H1 (cell line): ENCODE results near the gene DDX23. TPM values are rescaled to one million over a fixed set of nuclear protein-coding genes. Genes with fewer than 3 reads are reported as not detected.

Experiments used
- CTCF ChIA-PET: fragments of 300-600 bp; sonication (Branson Sonifier 250); formaldehyde crosslinking; loops from one replicate; lab custom pipeline; 2021; ENCODE audit not compliant: partially characterized antibody; lab: Charles Lee
- POLR2A ChIA-PET: fragments of 300-600 bp; sonication (Branson Sonifier 250); formaldehyde crosslinking; loops from one replicate; lab custom pipeline; 2021; ENCODE audit warnings: inconsistent platforms; ENCODE audit not compliant: partially characterized antibody; lab: Charles Lee
- DNase-seq, 2 experiments: peaks; one replicate each; pipeline versions ENCODE4 v3.0.0 to v3.0.0-alpha.2; 2010 to 2022; ENCODE audit warnings: low spot score in 2 of 2, low read depth in 1 of 2, mixed read lengths in 1 of 2
- FAIRE-seq: peaks from 2 replicates; lab custom pipeline; 2011; peaks lifted over from hg19 to GRCh38; lab: Jason Lieb, UNC
- H2AFZ ChIP-seq: 2 replicates; pipeline ENCODE4 v1.8.1; 2012; ENCODE audit warnings: low read length, inconsistent platforms
- H2AK5ac ChIP-seq: 2 replicates; pipeline ENCODE4 v1.6.1; 2013; ENCODE audit warnings: low read depth, low read length
- H2BK120ac ChIP-seq: replicated peaks from 2 replicates; pipeline ENCODE3; 2013; ENCODE audit warnings: low read depth, low read length, inconsistent platforms
- H2BK12ac ChIP-seq: 2 replicates; pipeline ENCODE4 v1.6.1; 2013; ENCODE audit warnings: low read depth, low read length
- H2BK15ac ChIP-seq: 2 replicates; pipeline ENCODE4 v1.6.1; 2013; ENCODE audit warnings: low read length
- H2BK20ac ChIP-seq: 2 replicates; pipeline ENCODE4 v1.6.1; 2013; ENCODE audit warnings: low read length
- H2BK5ac ChIP-seq: 2 replicates; pipeline ENCODE4 v1.6.1; 2013; ENCODE audit warnings: low read depth, low read length
- H3K14ac ChIP-seq: 2 replicates; pipeline ENCODE4 v1.6.1; 2013; ENCODE audit warnings: inconsistent platforms; ENCODE audit not compliant: insufficient read length
- H3K18ac ChIP-seq: 2 replicates; pipeline ENCODE4 v1.6.1; 2013; ENCODE audit warnings: low read length; ENCODE audit errors: extremely low read depth
- H3K23ac ChIP-seq: 2 replicates; pipeline ENCODE4 v1.6.1; 2013; ENCODE audit warnings: inconsistent platforms; ENCODE audit not compliant: insufficient read length
- H3K23me2 ChIP-seq: 2 replicates; pipeline ENCODE4 v1.6.1; 2013; ENCODE audit warnings: low read depth, low read length
- H3K27ac ChIP-seq: 2 replicates; pipeline ENCODE4 v1.6.1; 2011; ENCODE audit warnings: low read depth, low read length, inconsistent platforms
- H3K27me3 ChIP-seq, 4 experiments: replicated peaks in 1 of 4; 1 replicate in 1 of 4; 2 replicates in 3 of 4; pipeline versions ENCODE4 v1.6.1 to v1.8.1; 2011 to 2013; ENCODE audit warnings: low read length in 3 of 4, mild to moderate bottlenecking in 3 of 4, inconsistent platforms in 2 of 4, mixed read lengths in 2 of 4, moderate library complexity in 1 of 4; ENCODE audit not compliant: control insufficient read depth in 3 of 4, insufficient read depth in 3 of 4; ENCODE audit errors: extremely low read depth in 1 of 4
- H3K36me3 ChIP-seq, 4 experiments: 2 replicates each; pipeline versions ENCODE4 v1.6.1 to v1.8.1; 2011 to 2013; ENCODE audit warnings: mild to moderate bottlenecking in 4 of 4, low read length in 3 of 4, moderate library complexity in 2 of 4, control low read depth in 1 of 4, inconsistent platforms in 1 of 4; ENCODE audit not compliant: insufficient read depth in 4 of 4, control insufficient read depth in 2 of 4
- H3K4ac ChIP-seq: replicated peaks from 2 replicates; pipeline ENCODE3; 2013; ENCODE audit warnings: low read length, low read depth, mixed read lengths, inconsistent platforms; ENCODE audit not compliant: insufficient read length
- H3K4me1 ChIP-seq, 4 experiments: replicated peaks in 1 of 4; 1 replicate in 1 of 4; 2 replicates in 3 of 4; pipeline versions ENCODE4 v1.6.1 to v1.8.1; 2011 to 2013; ENCODE audit warnings: low read length in 3 of 4, inconsistent platforms in 2 of 4, mixed read lengths in 1 of 4; ENCODE audit not compliant: insufficient read depth in 4 of 4, control insufficient read depth in 3 of 4
- H3K4me2 ChIP-seq, 2 experiments: 2 replicates each; pipeline versions ENCODE4 v1.6.1 to v1.8.1; 2011 to 2013; ENCODE audit warnings: low read depth in 2 of 2, low read length in 2 of 2, control low read depth in 1 of 2, inconsistent platforms in 1 of 2, mild to moderate bottlenecking in 1 of 2; ENCODE audit not compliant: insufficient read depth in 1 of 2
- H3K4me3 ChIP-seq, 4 experiments: fragments of 200-600, 300-600 bp in 1 of 4; sonication (generic), shearing (Covaris generic), sonication (Bioruptor Twin) in 1 of 4; 2 replicates each; pipeline versions ENCODE4 v1.5.1 to v1.8.1; 2011 to 2016; ENCODE audit warnings: low read length in 4 of 4, low read depth in 3 of 4, control low read depth in 2 of 4, inconsistent platforms in 2 of 4, mild to moderate bottlenecking in 2 of 4, mixed read lengths in 1 of 4, moderate library complexity in 1 of 4; ENCODE audit not compliant: insufficient read depth in 2 of 4; ENCODE audit errors: extremely low read depth in 1 of 4
- H3K56ac ChIP-seq: replicated peaks from 2 replicates; pipeline ENCODE3; 2013; ENCODE audit warnings: low read depth, mild to moderate bottlenecking, mixed read lengths, low read length, inconsistent platforms; ENCODE audit not compliant: insufficient read length
- H3K79me1 ChIP-seq: 2 replicates; pipeline ENCODE4 v1.6.1; 2013; ENCODE audit warnings: low read depth, low read length, control low read depth
- H3K79me2 ChIP-seq, 2 experiments: 2 replicates each; pipeline versions ENCODE4 v1.6.1 to v1.8.1; 2012 to 2013; ENCODE audit warnings: low read length in 2 of 2, mild to moderate bottlenecking in 2 of 2, inconsistent platforms in 1 of 2; ENCODE audit not compliant: insufficient read depth in 2 of 2, control insufficient read depth in 1 of 2
- H3K9ac ChIP-seq, 4 experiments: replicated peaks in 1 of 4; 1 replicate in 1 of 4; 2 replicates in 3 of 4; pipeline versions ENCODE4 v1.6.1 to v1.8.1; 2011 to 2013; ENCODE audit warnings: low read depth in 3 of 4, low read length in 3 of 4, control low read depth in 2 of 4, mild to moderate bottlenecking in 2 of 4, moderate library complexity in 2 of 4, inconsistent platforms in 1 of 4; ENCODE audit errors: extremely low read depth in 1 of 4
- H3K9me3 ChIP-seq, 2 experiments: 2 replicates each; pipeline versions ENCODE4 v1.6.1 to v1.8.1; 2012 to 2013; ENCODE audit warnings: mild to moderate bottlenecking in 2 of 2, moderate library complexity in 2 of 2, control low read depth in 1 of 2, inconsistent platforms in 1 of 2, low read depth in 1 of 2, low read length in 1 of 2, mixed read lengths in 1 of 2; ENCODE audit not compliant: insufficient read depth in 2 of 2
- H4K20me1 ChIP-seq, 2 experiments: replicated peaks in 1 of 2; 2 replicates each; pipeline versions ENCODE3 to v1.8.1; 2011 to 2013; ENCODE audit warnings: inconsistent platforms in 2 of 2, low read length in 2 of 2, mild to moderate bottlenecking in 1 of 2; ENCODE audit not compliant: insufficient read depth in 2 of 2, control insufficient read depth in 1 of 2
- H4K5ac ChIP-seq: 2 replicates; pipeline ENCODE4 v1.6.1; 2013; ENCODE audit warnings: low read length, low read depth, mixed read lengths, inconsistent platforms; ENCODE audit not compliant: insufficient read length
- H4K8ac ChIP-seq: 2 replicates; pipeline ENCODE4 v1.8.0; 2013; ENCODE audit warnings: mild to moderate bottlenecking, moderate library complexity, low read length, inconsistent platforms; ENCODE audit not compliant: insufficient read depth; ENCODE audit errors: extremely low read depth
- H4K91ac ChIP-seq: replicated peaks from 2 replicates; pipeline ENCODE3; 2013; ENCODE audit warnings: low read length, mixed read lengths, inconsistent platforms; ENCODE audit not compliant: insufficient read length
- CTBP2 ChIP-seq: IDR thresholded peaks from 2 replicates; pipeline ENCODE4 v1.7.0; 2011; ENCODE audit warnings: borderline replicate concordance, mild to moderate bottlenecking, moderate library complexity, mixed read lengths, low read length; ENCODE audit not compliant: insufficient read depth, insufficient read length
- EZH2 ChIP-seq: fragments of 200-600 bp; sonication (generic); IDR thresholded peaks from 2 replicates; pipeline ENCODE4 v1.7.1; 2012; ENCODE audit warnings: low read depth, mild to moderate bottlenecking, moderate library complexity, low read length, inconsistent platforms; ENCODE audit not compliant: severe bottlenecking
- HDAC2 ChIP-seq, 2 experiments: fragments of 300-600 bp in 1 of 2; sonication (generic) in 1 of 2; IDR thresholded peaks; 2 replicates each; pipeline ENCODE4 v1.6.1; 2011 to 2012; ENCODE audit warnings: low read depth in 2 of 2, low read length in 2 of 2, mild to moderate bottlenecking in 2 of 2, moderate library complexity in 2 of 2, borderline replicate concordance in 1 of 2, inconsistent platforms in 1 of 2
- HDAC6 ChIP-seq: IDR thresholded peaks from one replicate; pipeline ENCODE4 v1.7.1; 2012; ENCODE audit warnings: low read depth, mild to moderate bottlenecking, inconsistent platforms, low read length, moderate library complexity
- MAFK ChIP-seq: IDR thresholded peaks from 2 replicates; pipeline ENCODE4 v1.6.1; 2012; ENCODE audit warnings: low read depth, mild to moderate bottlenecking, improper control_type of control experiment, low read length
- POU5F1 ChIP-seq: IDR thresholded peaks from 2 replicates; pipeline ENCODE4 v1.6.1; 2011; ENCODE audit warnings: low read depth, mild to moderate bottlenecking, low read length, moderate library complexity
- YY1 ChIP-seq: IDR thresholded peaks from 2 replicates; pipeline ENCODE4 v1.6.1; 2011; ENCODE audit warnings: low read depth, mild to moderate bottlenecking, low read length
- WGBS, 2 experiments: shearing (Covaris generic) in 1 of 2; methylation state at CpG; one replicate each; pipeline versions ENCODE4 v1.1.6 to v1.1.7; 2013 to 2015; ENCODE audit warnings: low lambda C conversion rate in 2 of 2, mixed read lengths in 2 of 2, inconsistent platforms in 1 of 2, low coverage in 1 of 2, missing lambda C conversion rate in 1 of 2; ENCODE audit not compliant: insufficient replicate concordance in 2 of 2, insufficient coverage in 1 of 2, insufficient read length in 1 of 2; ENCODE audit errors: extremely low coverage in 1 of 2, missing lambda C conversion rate in 1 of 2; 5-methylcytosine and 5-hydroxymethylcytosine counted together
- polyA plus RNA-seq, 7 experiments: library from polyadenylated mRNA; depleted of rRNA in 3 of 7; stranded (reverse) in 5 of 7; unstranded in 2 of 7; fragments of >200 nt in 5 of 7; fragments of 200-250 nt in 2 of 7; gene quantifications; 1 replicate in 5 of 7; 2 replicates in 1 of 7; 4 replicates in 1 of 7; pipeline versions ENCODE4 v1.2.1 to v1.2.3, GENCODE V29; 2011 to 2013; ENCODE audit warnings: missing spikeins in 2 of 7, mixed read lengths in 2 of 7
- total RNA-seq: library from RNA; stranded (reverse); fragmentation: NEBNext Ultra II Directional; extraction: Animal tissue kit (Norgen Biotek cat#: 25700); gene quantifications from 2 replicates; pipeline ENCODE4 v1.2.1, GENCODE V29; 2021
- TF ChIP-seq, protein P1 (sequence below), 3 experiments: IDR thresholded peaks; 1 replicate in 2 of 3; 2 replicates in 1 of 3; pipeline versions ENCODE4 v1.5.1 to v1.6.1; 2011; ENCODE audit warnings: low read length in 3 of 3, mild to moderate bottlenecking in 3 of 3, inconsistent platforms in 2 of 3, low read depth in 1 of 3, moderate library complexity in 1 of 3; ENCODE audit not compliant: insufficient read depth in 1 of 3; ENCODE audit errors: control extremely low read depth in 1 of 3

Gene DDX23
- total and polyA plus RNA-seq, 2 of the 8 experiments (the other 6 are each of a cell fraction or from before 2014, with no cell fraction given), result 43.5 to 107 TPM

DNA sequence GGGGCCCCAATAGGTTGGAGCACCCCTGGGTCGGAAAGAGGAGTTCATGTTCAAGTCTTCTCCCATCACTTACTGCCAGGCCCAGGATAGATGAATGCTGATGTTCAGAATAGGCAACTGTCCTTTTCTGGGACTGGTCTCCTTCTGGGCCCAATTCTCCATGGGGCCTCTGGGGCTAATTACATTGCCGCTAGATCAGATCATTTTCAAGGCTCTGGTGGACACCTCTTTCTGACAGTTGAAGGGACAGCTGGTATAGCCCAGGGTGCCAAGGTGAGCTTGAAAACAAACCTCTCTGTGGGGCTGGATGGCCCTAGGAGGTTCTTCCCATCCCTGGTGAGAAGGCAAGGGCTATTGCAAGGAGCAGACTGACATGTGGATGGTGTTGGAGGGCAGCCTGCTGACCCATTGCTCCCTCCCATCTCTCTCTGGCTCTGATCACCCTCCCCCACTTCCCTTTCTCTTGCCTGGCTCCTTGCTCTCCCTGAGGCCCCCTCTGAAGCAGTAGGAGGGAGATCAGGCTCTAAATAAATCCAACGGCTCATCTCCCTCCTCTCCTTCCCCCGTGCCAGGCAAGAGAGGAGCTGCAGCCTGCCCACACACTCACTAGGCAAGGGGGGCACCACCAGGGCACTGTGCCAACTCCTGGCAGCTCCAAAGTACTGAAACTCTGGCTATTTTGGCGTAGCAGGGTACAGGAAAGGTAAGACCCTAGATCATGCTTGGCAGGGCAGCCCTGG, 31.8 kb downstream of the DDX23 start:
- peaks cover 0 to 5% of the 10 kb centered on the region in 2 experiments for H4K20me1 ChIP-seq
- CTCF ChIA-PET, result interaction anchor here (0.6 to 12.1 kb wide), 23 partner anchors 7 to 276 kb away, joined by 3 to 121 read pairs (median 4); partner anchors contain the start of gene ARF3
- H3K9ac ChIP-seq, result no peak overlapping the region
- H2AK5ac ChIP-seq, result no peak overlapping the region
- peak overlapping the region in 1 of 4 experiments; percentile 78; a peak in 1 of 8 replicates for H3K4me3 ChIP-seq
- DNase-seq, result no peak
- no peak overlapping the region for H2BK120ac ChIP-seq
- H2AFZ ChIP-seq, result no peak overlapping the region
- POLR2A ChIA-PET, result interaction anchor here (0.7 to 2.2 kb wide), 4 partner anchors 32 to 161 kb away, joined by 3 to 9 read pairs (median 4); partner anchors contain the start of genes ADCY6 and RND1
- H3K4me1 ChIP-seq, result peaks cover 0 to 24% (median 16%) of the 10 kb centered on the region in 4 experiments; a peak in 6 of 7 replicates
- H3K27me3 ChIP-seq, result peaks cover 17 to 36% (median 30%) of the 10 kb centered on the region in 4 experiments
- H4K8ac ChIP-seq, result no peak overlapping the region
- no peaks in the 10 kb centered on the region for H3K79me1 ChIP-seq
- no peak overlapping the region for H2BK5ac ChIP-seq
- no peaks in the 10 kb centered on the region for H3K9me3 ChIP-seq
- H3K56ac ChIP-seq, result no peak overlapping the region
- no peak overlapping the region for H3K23ac ChIP-seq
- H3K36me3 ChIP-seq, result peaks cover 0 to 2% (median 0%) of the 10 kb centered on the region in 4 experiments; a peak in 1 of 8 replicates
- H3K23me2 ChIP-seq, result peaks cover 18% of the 10 kb centered on the region
- H3K79me2 ChIP-seq, result no peaks in the 10 kb centered on the region
- H3K18ac ChIP-seq, result no peak overlapping the region
- no peak overlapping the region for H2BK12ac ChIP-seq
- no peak overlapping the region for H3K4ac ChIP-seq
- H2BK20ac ChIP-seq, result no peak overlapping the region
- no peak overlapping the region for H4K5ac ChIP-seq
- H3K27ac ChIP-seq, result no peak overlapping the region
- peak overlapping the region; percentile 71 to 96; a peak in 3 of 4 replicates for H3K4me2 ChIP-seq
- 84% methylated on average over 5 of the region's 5 CpGs; no CpG with 5 or more reads in 1 of the 2 experiments for WGBS, 2 experiments
- no peak for FAIRE-seq
- H4K91ac ChIP-seq, result no peak overlapping the region
- no peak overlapping the region for H3K14ac ChIP-seq
- no peak overlapping the region for H2BK15ac ChIP-seq
- TF ChIP-seq, protein P1, sequence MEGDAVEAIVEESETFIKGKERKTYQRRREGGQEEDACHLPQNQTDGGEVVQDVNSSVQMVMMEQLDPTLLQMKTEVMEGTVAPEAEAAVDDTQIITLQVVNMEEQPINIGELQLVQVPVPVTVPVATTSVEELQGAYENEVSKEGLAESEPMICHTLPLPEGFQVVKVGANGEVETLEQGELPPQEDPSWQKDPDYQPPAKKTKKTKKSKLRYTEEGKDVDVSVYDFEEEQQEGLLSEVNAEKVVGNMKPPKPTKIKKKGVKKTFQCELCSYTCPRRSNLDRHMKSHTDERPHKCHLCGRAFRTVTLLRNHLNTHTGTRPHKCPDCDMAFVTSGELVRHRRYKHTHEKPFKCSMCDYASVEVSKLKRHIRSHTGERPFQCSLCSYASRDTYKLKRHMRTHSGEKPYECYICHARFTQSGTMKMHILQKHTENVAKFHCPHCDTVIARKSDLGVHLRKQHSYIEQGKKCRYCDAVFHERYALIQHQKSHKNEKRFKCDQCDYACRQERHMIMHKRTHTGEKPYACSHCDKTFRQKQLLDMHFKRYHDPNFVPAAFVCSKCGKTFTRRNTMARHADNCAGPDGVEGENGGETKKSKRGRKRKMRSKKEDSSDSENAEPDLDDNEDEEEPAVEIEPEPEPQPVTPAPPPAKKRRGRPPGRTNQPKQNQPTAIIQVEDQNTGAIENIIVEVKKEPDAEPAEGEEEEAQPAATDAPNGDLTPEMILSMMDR (IDR thresholded peaks at IDR 0.05; ENCODE audit: control extremely low read depth in 1 of 3, insufficient read depth in 1 of 3, low read depth in 1 of 3, low read length in 3 of 3), result no peak
- TF ChIP-seq HDAC2 (IDR thresholded peaks at IDR 0.05; ENCODE audit: borderline replicate concordance in 1 of 2, low read depth in 2 of 2, low read length in 2 of 2) (no peak), EZH2 (no peak), YY1 (no peak), POU5F1 (no peak), MAFK (no peak), CTBP2 (no peak), HDAC6 (no peak)
